H9 (cell line): ENCODE data around the gene WSB1. TPM values are rescaled to one million over a fixed set of nuclear protein-coding genes. Genes with fewer than 3 reads are reported as not detected.

Source experiments
- DNase-seq: peaks from one replicate; pipeline ENCODE4 v3.0.0-alpha.2; 2017
- H2AFZ ChIP-seq: one replicate; pipeline ENCODE4 v1.6.1; 2013; ENCODE audit warnings: mild to moderate bottlenecking, low read length, control low read depth, moderate library complexity
- H2AK5ac ChIP-seq: 2 replicates; pipeline ENCODE4 v1.6.1; 2013; ENCODE audit warnings: low read length, control low read depth, mixed read lengths; ENCODE audit not compliant: insufficient read length
- H2BK120ac ChIP-seq: one replicate; pipeline ENCODE4 v1.6.1; 2013; ENCODE audit warnings: low read depth, mild to moderate bottlenecking, low read length, control low read depth, inconsistent platforms; ENCODE audit not compliant: poor library complexity, severe bottlenecking
- H2BK12ac ChIP-seq: 2 replicates; pipeline ENCODE4 v1.6.1; 2013; ENCODE audit warnings: low read length, control low read depth, mixed read lengths, low read depth; ENCODE audit not compliant: insufficient read length
- H2BK15ac ChIP-seq: 2 replicates; pipeline ENCODE4 v1.6.1; 2013; ENCODE audit warnings: low read depth, low read length, control low read depth
- H2BK20ac ChIP-seq: one replicate; pipeline ENCODE4 v1.6.1; 2013; ENCODE audit warnings: low read depth, mild to moderate bottlenecking, low read length, control low read depth, inconsistent platforms; ENCODE audit not compliant: poor library complexity, severe bottlenecking
- H2BK5ac ChIP-seq: 2 replicates; pipeline ENCODE4 v1.6.1; 2013; ENCODE audit warnings: low read length, control low read depth, mixed read lengths; ENCODE audit not compliant: insufficient read length
- H3K14ac ChIP-seq: 2 replicates; pipeline ENCODE4 v1.6.1; 2013; ENCODE audit warnings: low read length, control low read depth; ENCODE audit not compliant: insufficient read depth
- H3K18ac ChIP-seq: 2 replicates; pipeline ENCODE4 v1.6.1; 2013; ENCODE audit warnings: low read depth, mild to moderate bottlenecking, mixed read lengths, low read length, control low read depth; ENCODE audit not compliant: insufficient read length
- H3K23ac ChIP-seq: 2 replicates; pipeline ENCODE4 v1.6.1; 2013; ENCODE audit warnings: low read length, control low read depth, mixed read lengths, low read depth; ENCODE audit not compliant: insufficient read length
- H3K23me2 ChIP-seq: 2 replicates; pipeline ENCODE4 v1.6.1; 2013; ENCODE audit warnings: low read depth, mild to moderate bottlenecking, mixed read lengths, low read length, control low read depth; ENCODE audit not compliant: insufficient read length, poor library complexity, severe bottlenecking
- H3K27ac ChIP-seq: 2 replicates; pipeline ENCODE4 v1.5.1; 2013; ENCODE audit warnings: low read length, control low read depth, mixed read lengths, low read depth; ENCODE audit not compliant: insufficient read length
- H3K27me3 ChIP-seq: 2 replicates; pipeline ENCODE4 v1.6.1; 2013; ENCODE audit warnings: low read length, control low read depth, inconsistent platforms; ENCODE audit not compliant: insufficient read depth
- H3K4ac ChIP-seq: 2 replicates; pipeline ENCODE4 v1.6.1; 2013; ENCODE audit warnings: low read depth, mild to moderate bottlenecking, control low read depth, inconsistent platforms, low read length, moderate library complexity
- H3K4me1 ChIP-seq: 2 replicates; pipeline ENCODE4 v1.6.1; 2013; ENCODE audit warnings: low read length, control low read depth, inconsistent platforms; ENCODE audit not compliant: insufficient read depth
- H3K4me2 ChIP-seq: 2 replicates; pipeline ENCODE4 v1.6.1; 2013; ENCODE audit warnings: low read length, control low read depth, mixed read lengths; ENCODE audit not compliant: insufficient read length, insufficient read depth
- H3K56ac ChIP-seq: 2 replicates; pipeline ENCODE4 v1.6.1; 2013; ENCODE audit warnings: low read depth, mild to moderate bottlenecking, mixed read lengths, low read length, control low read depth; ENCODE audit not compliant: insufficient read length
- H3K79me1 ChIP-seq: 2 replicates; pipeline ENCODE4 v1.6.1; 2013; ENCODE audit warnings: low read depth, mild to moderate bottlenecking, moderate library complexity, low read length, control low read depth, inconsistent platforms; ENCODE audit not compliant: insufficient read depth, poor library complexity, severe bottlenecking
- H3K79me2 ChIP-seq: 2 replicates; pipeline ENCODE4 v1.6.1; 2013; ENCODE audit warnings: low read length, control low read depth, inconsistent platforms; ENCODE audit not compliant: insufficient read depth
- H3K9ac ChIP-seq: 2 replicates; pipeline ENCODE4 v1.6.1; 2013; ENCODE audit warnings: low read length, control low read depth, mixed read lengths; ENCODE audit not compliant: insufficient read length; ENCODE audit errors: extremely low read depth
- H3K9me3 ChIP-seq: one replicate; pipeline ENCODE4 v1.6.1; 2013; ENCODE audit warnings: low read depth, low read length, inconsistent platforms; ENCODE audit not compliant: control insufficient read depth
- H3T11ph ChIP-seq: one replicate; pipeline ENCODE4 v1.6.1; 2013; ENCODE audit warnings: mild to moderate bottlenecking, low read length, control low read depth, inconsistent platforms
- H4K20me1 ChIP-seq: one replicate; pipeline ENCODE4 v1.6.1; 2013; ENCODE audit not compliant: control insufficient read depth, insufficient read length, insufficient read depth
- H4K5ac ChIP-seq: 2 replicates; pipeline ENCODE4 v1.6.1; 2013; ENCODE audit warnings: low read depth, mild to moderate bottlenecking, mixed read lengths, low read length, control low read depth; ENCODE audit not compliant: insufficient read length
- H4K8ac ChIP-seq: replicated peaks from 2 replicates; pipeline ENCODE4 v1.6.1; 2013; ENCODE audit warnings: low read length, control low read depth, mixed read lengths, low read depth; ENCODE audit not compliant: insufficient read length
- H4K91ac ChIP-seq: 2 replicates; pipeline ENCODE4 v1.6.1; 2013; ENCODE audit warnings: low read depth, mild to moderate bottlenecking, moderate library complexity, mixed read lengths, low read length, control low read depth; ENCODE audit not compliant: insufficient read length
- H3K27ac Mint-ChIP-seq, 3 experiments: 2 replicates in 2 of 3; 3 replicates in 1 of 3; pipeline ENCODE4 v1.8.0; 2020 to 2021; ENCODE audit warnings: mixed read lengths in 3 of 3, mild to moderate bottlenecking in 1 of 3, moderate library complexity in 1 of 3
- H3K27me3 Mint-ChIP-seq: 2 replicates; pipeline ENCODE4 v1.8.0; 2021; ENCODE audit warnings: low read depth, mild to moderate bottlenecking, moderate library complexity, mixed read lengths
- H3K36me3 Mint-ChIP-seq, 3 experiments: 2 replicates in 2 of 3; 3 replicates in 1 of 3; pipeline ENCODE4 v1.8.0; 2020 to 2021; ENCODE audit warnings: low read depth in 3 of 3, mixed read lengths in 3 of 3; ENCODE audit not compliant: insufficient read depth in 1 of 3
- H3K4me1 Mint-ChIP-seq, 2 experiments: 2 replicates each; pipeline ENCODE4 v1.8.0; 2020; ENCODE audit warnings: mixed read lengths in 2 of 2
- H3K4me3 Mint-ChIP-seq, 2 experiments: 2 replicates in 1 of 2; 3 replicates in 1 of 2; pipeline ENCODE4 v1.8.0; 2020 to 2021; ENCODE audit warnings: mild to moderate bottlenecking in 2 of 2, mixed read lengths in 2 of 2, moderate library complexity in 1 of 2
- H3K9me3 Mint-ChIP-seq, 2 experiments: 2 replicates in 1 of 2; 3 replicates in 1 of 2; pipeline ENCODE4 v1.8.0; 2020; ENCODE audit warnings: mild to moderate bottlenecking in 2 of 2, mixed read lengths in 2 of 2, moderate library complexity in 1 of 2
- CTCF ChIP-seq: fragments of 200-600 bp; sonication (generic); conservative IDR thresholded peaks from 3 replicates; pipeline ENCODE4 v1.8.0; 2021; ENCODE audit warnings: antibody characterized with exemption, mild to moderate bottlenecking
- WGBS: extraction: QIAGEN DNeasy Blood & Tissue Kit; methylation state at CpG from one replicate; pipeline ENCODE4 v1.1.7; 2013; ENCODE audit warnings: missing lambda C conversion rate, low lambda C conversion rate, mixed read lengths; ENCODE audit not compliant: insufficient read length; ENCODE audit errors: extremely low coverage; 5-methylcytosine and 5-hydroxymethylcytosine counted together
- total RNA-seq: library from RNA; stranded (reverse); gene quantifications from 2 replicates; pipeline ENCODE4 v1.2.1, GENCODE V29; 2021

Gene WSB1
- total RNA-seq, 1 experiment from 2014 or later: 187 TPM

GRCh38 chr17:27339836-27340550 is 46.1 kb downstream of the WSB1 start:
- no peaks in the 10 kb centered on the region for H3K9me3 Mint-ChIP-seq
- Histone ChIP-seq H4K20me1 (no peaks in the 10 kb centered on the region), H2AFZ (no peak overlapping the region), H3K9me3 (no peaks in the 10 kb centered on the region), H3K4me2 (no peak overlapping the region), H3K56ac (no peak overlapping the region), H3K23ac (no peak overlapping the region), H3K9ac (no peak overlapping the region), H3K27ac (no peak overlapping the region), H3T11ph (no peak overlapping the region), H3K27me3 (no peaks in the 10 kb centered on the region), H4K8ac (no peak overlapping the region), H2BK120ac (no peak overlapping the region), H2AK5ac (no peak overlapping the region), H3K79me2 (no peaks in the 10 kb centered on the region), H2BK5ac (no peak overlapping the region), H3K4me1 (peaks cover 10% of the 10 kb centered on the region; the same call in 1 of the 2 replicates), H4K5ac (no peak overlapping the region), H3K23me2 (no peaks in the 10 kb centered on the region), H3K18ac (no peak overlapping the region), H2BK20ac (no peak overlapping the region), H3K4ac (no peak overlapping the region), H3K79me1 (no peaks in the 10 kb centered on the region), H2BK12ac (no peak overlapping the region), H4K91ac (no peak overlapping the region), H3K14ac (no peak overlapping the region), H2BK15ac (no peak overlapping the region)
- WGBS: no CpG with 5 or more reads among the region's 2 CpGs
- no peak for TF ChIP-seq CTCF
- no peak overlapping the region; a peak in 1 of 5 replicates for H3K4me3 Mint-ChIP-seq
- H3K4me1 Mint-ChIP-seq: peaks cover 64 to 69% of the 10 kb centered on the region in 2 experiments
- no peak overlapping the region for H3K27ac Mint-ChIP-seq
- H3K27me3 Mint-ChIP-seq: peaks cover 2% of the 10 kb centered on the region
- H3K36me3 Mint-ChIP-seq: no peaks in the 10 kb centered on the region
- no peak for DNase-seq
